HL-60 (cell line): ENCODE data around the gene RNU6-9.

ENCODE experiments used
- DNase-seq, 2 experiments: peaks; one replicate each; pipeline ENCODE4 v3.0.0-alpha.2; 2010 to 2020; ENCODE audit warnings: low read depth in 1 of 2, low spot score in 1 of 2
- H3K27ac ChIP-seq: fragments of 250-450 bp; sonication (Bioruptor Pico); replicated peaks from 2 replicates; pipeline ENCODE4 v1.5.1; 2020; ENCODE audit warnings: mild to moderate bottlenecking, moderate library complexity
- H3K27me3 ChIP-seq: fragments of 250-450 bp; sonication (Bioruptor Pico); 2 replicates; pipeline ENCODE4 v1.5.1; 2021; ENCODE audit warnings: mild to moderate bottlenecking, moderate library complexity; ENCODE audit not compliant: insufficient read depth, poor library complexity, severe bottlenecking
- H3K4me3 ChIP-seq: replicated peaks from 2 replicates; pipeline ENCODE4 v1.5.1; 2011; ENCODE audit warnings: mild to moderate bottlenecking, control low read depth, low read length; ENCODE audit not compliant: insufficient read depth
- CTCF ChIP-seq: IDR thresholded peaks from one replicate; pipeline ENCODE4 v1.5.1; 2011; ENCODE audit warnings: low read length, control low read depth, inconsistent platforms; ENCODE audit not compliant: insufficient read depth
- GABPA ChIP-seq: IDR thresholded peaks from 2 replicates; pipeline ENCODE4 v1.6.1; 2012; ENCODE audit warnings: low read depth
- POLR2AphosphoS5 ChIP-seq: IDR thresholded peaks from 2 replicates; pipeline ENCODE4 v1.6.1; 2012; ENCODE audit warnings: low read depth
- SPI1 ChIP-seq: IDR thresholded peaks from 2 replicates; pipeline ENCODE4 v1.6.1; 2012; ENCODE audit warnings: low read depth, mild to moderate bottlenecking, borderline replicate concordance
- TF ChIP-seq, protein P1 (sequence below): IDR thresholded peaks from 2 replicates; pipeline ENCODE4 v1.6.1; 2012; ENCODE audit warnings: low read depth; ENCODE audit not compliant: insufficient replicate concordance

RNU6-9 gene

DNA sequence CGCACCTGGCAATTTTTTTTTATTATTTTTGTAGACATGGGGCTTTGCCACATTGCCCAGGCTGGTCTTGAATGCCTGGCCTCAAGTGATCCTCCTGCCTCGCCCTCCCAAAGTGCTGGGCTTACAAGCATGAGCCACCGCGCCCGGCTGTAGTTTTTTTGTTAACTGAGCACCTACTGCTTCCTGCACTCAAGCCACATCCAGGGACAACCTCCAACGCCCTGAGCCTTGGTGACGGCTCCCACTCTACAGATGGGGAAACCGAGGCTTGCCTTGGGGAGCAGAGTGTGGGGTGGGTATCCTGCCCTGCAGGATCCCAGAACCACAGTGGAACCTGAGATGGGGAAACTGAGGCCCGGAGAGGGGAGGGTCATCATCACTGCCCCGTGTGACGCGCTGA lies 38.1 kb upstream of the RNU6-9 start:
- Histone ChIP-seq H3K27me3 (no peaks in the 10 kb centered on the region), H3K27ac (no peak overlapping the region), H3K4me3 (no peak overlapping the region)
- no peak for TF ChIP-seq POLR2AphosphoS5
- TF ChIP-seq, protein P1, sequence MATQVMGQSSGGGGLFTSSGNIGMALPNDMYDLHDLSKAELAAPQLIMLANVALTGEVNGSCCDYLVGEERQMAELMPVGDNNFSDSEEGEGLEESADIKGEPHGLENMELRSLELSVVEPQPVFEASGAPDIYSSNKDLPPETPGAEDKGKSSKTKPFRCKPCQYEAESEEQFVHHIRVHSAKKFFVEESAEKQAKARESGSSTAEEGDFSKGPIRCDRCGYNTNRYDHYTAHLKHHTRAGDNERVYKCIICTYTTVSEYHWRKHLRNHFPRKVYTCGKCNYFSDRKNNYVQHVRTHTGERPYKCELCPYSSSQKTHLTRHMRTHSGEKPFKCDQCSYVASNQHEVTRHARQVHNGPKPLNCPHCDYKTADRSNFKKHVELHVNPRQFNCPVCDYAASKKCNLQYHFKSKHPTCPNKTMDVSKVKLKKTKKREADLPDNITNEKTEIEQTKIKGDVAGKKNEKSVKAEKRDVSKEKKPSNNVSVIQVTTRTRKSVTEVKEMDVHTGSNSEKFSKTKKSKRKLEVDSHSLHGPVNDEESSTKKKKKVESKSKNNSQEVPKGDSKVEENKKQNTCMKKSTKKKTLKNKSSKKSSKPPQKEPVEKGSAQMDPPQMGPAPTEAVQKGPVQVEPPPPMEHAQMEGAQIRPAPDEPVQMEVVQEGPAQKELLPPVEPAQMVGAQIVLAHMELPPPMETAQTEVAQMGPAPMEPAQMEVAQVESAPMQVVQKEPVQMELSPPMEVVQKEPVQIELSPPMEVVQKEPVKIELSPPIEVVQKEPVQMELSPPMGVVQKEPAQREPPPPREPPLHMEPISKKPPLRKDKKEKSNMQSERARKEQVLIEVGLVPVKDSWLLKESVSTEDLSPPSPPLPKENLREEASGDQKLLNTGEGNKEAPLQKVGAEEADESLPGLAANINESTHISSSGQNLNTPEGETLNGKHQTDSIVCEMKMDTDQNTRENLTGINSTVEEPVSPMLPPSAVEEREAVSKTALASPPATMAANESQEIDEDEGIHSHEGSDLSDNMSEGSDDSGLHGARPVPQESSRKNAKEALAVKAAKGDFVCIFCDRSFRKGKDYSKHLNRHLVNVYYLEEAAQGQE, result no peak
- TF ChIP-seq GABPA, result no peak
- no peak for TF ChIP-seq CTCF
- TF ChIP-seq SPI1, result no peak
- DNase-seq, result no peak

DNA sequence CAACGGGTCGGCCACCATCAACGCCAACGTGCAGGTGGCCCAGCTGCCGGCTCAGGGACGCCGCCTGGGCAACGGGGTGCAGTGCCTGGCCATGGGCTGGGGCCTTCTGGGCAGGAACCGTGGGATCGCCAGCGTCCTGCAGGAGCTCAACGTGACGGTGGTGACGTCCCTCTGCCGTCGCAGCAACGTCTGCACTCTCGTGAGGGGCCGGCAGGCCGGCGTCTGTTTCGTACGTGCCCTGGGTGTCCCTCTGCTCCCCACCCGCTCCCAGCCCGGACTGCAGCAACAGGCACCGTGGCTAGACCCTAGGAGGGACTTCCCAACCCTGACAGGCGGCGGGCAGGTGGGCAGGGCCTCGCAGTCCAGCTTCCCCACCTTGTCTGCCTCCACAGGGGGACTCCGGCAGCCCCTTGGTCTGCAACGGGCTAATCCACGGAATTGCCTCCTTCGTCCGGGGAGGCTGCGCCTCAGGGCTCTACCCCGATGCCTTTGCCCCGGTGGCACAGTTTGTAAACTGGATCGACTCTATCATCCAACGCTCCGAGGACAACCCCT lies 37.6 kb upstream of the RNU6-9 start:
- Histone ChIP-seq H3K27ac (no peak overlapping the region), H3K4me3 (no peak overlapping the region), H3K27me3 (no peaks in the 10 kb centered on the region)
- TF ChIP-seq POLR2AphosphoS5, result peak; percentile 56; the same call in 1 of the 2 replicates
- no peak for TF ChIP-seq GABPA
- no peak for DNase-seq

DNA sequence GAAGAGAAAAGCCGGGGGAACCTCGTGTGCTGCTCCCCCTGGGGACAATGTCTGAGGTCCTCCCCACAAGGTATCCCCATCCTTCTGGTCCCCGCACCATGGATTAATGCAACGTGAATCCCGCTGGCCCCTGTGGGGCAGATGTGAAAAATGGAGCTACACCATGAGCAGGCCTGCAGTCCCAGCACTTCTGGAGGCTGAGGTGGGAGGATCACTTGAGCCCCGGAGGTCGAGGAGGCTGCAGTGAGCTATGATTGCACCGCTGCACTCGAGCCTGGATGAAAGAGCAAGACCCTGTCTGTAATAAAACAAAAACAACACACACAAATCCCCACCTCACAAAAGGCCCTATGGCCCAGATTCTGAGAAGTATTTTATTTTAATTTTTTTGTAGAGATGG lies 35.0 kb upstream of the RNU6-9 start:
- no peak for DNase-seq
- H3K4me3 ChIP-seq, result no peak overlapping the region
- peak; percentile 20; the same call in 1 of the 2 replicates for TF ChIP-seq POLR2AphosphoS5
- no peak for TF ChIP-seq GABPA
- H3K27ac ChIP-seq, result no peak overlapping the region
- H3K27me3 ChIP-seq, result no peaks in the 10 kb centered on the region

DNA sequence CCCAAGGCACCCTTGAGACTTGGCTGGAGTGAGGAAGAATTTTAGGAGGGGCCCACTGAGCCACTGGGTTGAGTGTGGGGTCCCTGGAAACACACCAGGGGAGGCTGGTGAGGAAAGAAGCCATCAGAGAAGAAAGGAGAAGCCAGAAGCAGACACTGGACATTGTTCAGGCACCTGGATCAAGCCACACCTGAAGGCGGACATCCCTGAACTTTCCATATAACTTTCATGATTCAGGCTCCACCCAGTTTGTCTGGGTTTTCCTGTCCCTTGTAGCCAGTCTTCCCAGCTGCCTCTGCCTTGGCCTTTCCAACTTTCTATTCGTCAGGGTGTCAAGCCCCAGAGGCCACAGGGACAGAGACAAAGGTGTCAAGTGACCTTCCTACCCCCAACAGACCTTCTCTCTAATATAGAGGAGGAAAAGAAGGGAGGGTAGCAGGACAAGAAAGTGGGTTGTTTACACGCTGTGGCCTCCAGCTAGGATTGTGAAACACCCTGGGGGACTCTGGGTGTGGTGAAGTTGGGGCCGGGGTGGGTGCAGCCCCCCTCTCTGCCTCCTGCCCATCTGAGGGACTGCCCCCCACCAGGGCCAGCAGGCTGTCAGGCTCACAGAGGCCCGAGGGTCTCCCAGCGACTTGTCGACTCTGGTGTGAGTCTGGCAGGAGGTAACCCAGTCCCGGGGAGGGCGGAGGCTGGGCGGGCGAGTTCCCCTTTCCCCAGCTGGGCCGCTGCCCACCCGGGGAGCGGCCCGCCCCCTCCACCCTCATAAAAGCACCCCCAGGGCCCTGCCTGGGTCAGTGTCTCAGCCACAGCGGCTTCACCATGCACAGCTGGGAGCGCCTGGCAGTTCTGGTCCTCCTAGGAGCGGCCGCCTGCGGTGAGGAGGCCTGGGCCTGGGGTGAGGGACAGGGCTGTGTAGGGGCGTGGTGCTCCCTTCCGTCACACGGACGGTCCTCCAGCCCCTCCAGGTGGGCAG lies 34.1 kb upstream of the RNU6-9 start, which contains the start of gene CFD:
TSS of gene CFD (plus strand) at position 797 of the 976 bp plus-strand sequence. CDS start at position 823, 26 bp downstream.
- TF ChIP-seq GABPA (no peak), CTCF (no peak), SPI1 (peak; percentile 85), POLR2AphosphoS5 (peak; percentile 98)
- TF ChIP-seq, protein P1, result peak; percentile 51
- no peaks in the 10 kb centered on the region for H3K27me3 ChIP-seq
- peak within 1 kb of the TSS; percentile 60 for H3K4me3 ChIP-seq
- DNase-seq, result peak in 1 of 2 experiments; percentile 88
- peak within 1 kb of the TSS; percentile 44 for H3K27ac ChIP-seq
